ENCODE data around the gene SOX13.

The SOX13 gene

GRCh38 chr1:204154568-204155255, 81.8 kb downstream of the SOX13 start:
- no peak for DNase-seq

GRCh38 chr1:204155881-204156280, 83.0 kb downstream of the SOX13 start:
- DNase-seq: no peak

- DNase-seq: peak; percentile 54 to 89
Observed at GRCh38 chr1:204157962-204158361, 85.0 kb downstream of the SOX13 start.

GRCh38 chr1:204161609-204162493, 88.9 kb downstream of the SOX13 start:
- no peak for DNase-seq

- peak; percentile 74 to 77 for DNase-seq
Observed at GRCh38 chr1:204162494-204163074, 89.7 kb downstream of the SOX13 start.

GRCh38 chr1:204166219-204166618, 93.3 kb downstream of the SOX13 start, which contains the start of gene REN:
REN (minus strand) TSS chr1:204166337; CDS start chr1:204166293, 44 bp downstream.
- DNase-seq: no peak

- DNase-seq: no peak
Observed at GRCh38 chr1:204167730-204168129, 94.8 kb downstream of the SOX13 start.

GRCh38 chr1:204169858-204170257, 96.9 kb downstream of the SOX13 start:
- DNase-seq: no peak

- DNase-seq: no peak
Observed at GRCh38 chr1:204170494-204171155, 97.7 kb downstream of the SOX13 start.

- DNase-seq: peak; percentile 49 to 72
Observed at GRCh38 chr1:204171751-204172178, 98.8 kb downstream of the SOX13 start.

- DNase-seq: no peak
Observed at GRCh38 chr1:204172404-204173029, 99.6 kb downstream of the SOX13 start.

GRCh38 chr1:204174958-204175357, 102.0 kb downstream of the SOX13 start:
- no peak for DNase-seq

GRCh38 chr1:204176049-204176448, 103.1 kb downstream of the SOX13 start:
- no peak for DNase-seq

- no peak for DNase-seq
Observed at GRCh38 chr1:204177133-204177532, 104.2 kb downstream of the SOX13 start.

All from inflammatory macrophage (primary cell).